H54 (cell line): ENCODE results near the gene IRX6.

ENCODE experiments used
- DNase-seq: peaks from one replicate; pipeline ENCODE4 v3.0.0; 2011; ENCODE audit warnings: low spot score, mixed read lengths; ENCODE audit not compliant: insufficient read length
- FAIRE-seq: peaks from 3 replicates; lab custom pipeline; 2011; peaks lifted over from hg19 to GRCh38; lab: Jason Lieb, UNC
- POLR2A ChIP-seq: IDR thresholded peaks from 2 replicates; pipeline ENCODE4 v1.6.1; 2011; ENCODE audit warnings: low read depth, mild to moderate bottlenecking, low read length

The IRX6 gene

GRCh38 chr16:55294129-55294528 lies 29.9 kb upstream of the IRX6 start:
- FAIRE-seq (no peak), DNase-seq (no peak)
- TF ChIP-seq POLR2A, result no peak

- DNase-seq, result no peak
- no peak for TF ChIP-seq POLR2A
- FAIRE-seq, result no peak
These were observed 29.1 kb upstream of the IRX6 start for GRCh38 chr16:55294931-55295342.

DNA sequence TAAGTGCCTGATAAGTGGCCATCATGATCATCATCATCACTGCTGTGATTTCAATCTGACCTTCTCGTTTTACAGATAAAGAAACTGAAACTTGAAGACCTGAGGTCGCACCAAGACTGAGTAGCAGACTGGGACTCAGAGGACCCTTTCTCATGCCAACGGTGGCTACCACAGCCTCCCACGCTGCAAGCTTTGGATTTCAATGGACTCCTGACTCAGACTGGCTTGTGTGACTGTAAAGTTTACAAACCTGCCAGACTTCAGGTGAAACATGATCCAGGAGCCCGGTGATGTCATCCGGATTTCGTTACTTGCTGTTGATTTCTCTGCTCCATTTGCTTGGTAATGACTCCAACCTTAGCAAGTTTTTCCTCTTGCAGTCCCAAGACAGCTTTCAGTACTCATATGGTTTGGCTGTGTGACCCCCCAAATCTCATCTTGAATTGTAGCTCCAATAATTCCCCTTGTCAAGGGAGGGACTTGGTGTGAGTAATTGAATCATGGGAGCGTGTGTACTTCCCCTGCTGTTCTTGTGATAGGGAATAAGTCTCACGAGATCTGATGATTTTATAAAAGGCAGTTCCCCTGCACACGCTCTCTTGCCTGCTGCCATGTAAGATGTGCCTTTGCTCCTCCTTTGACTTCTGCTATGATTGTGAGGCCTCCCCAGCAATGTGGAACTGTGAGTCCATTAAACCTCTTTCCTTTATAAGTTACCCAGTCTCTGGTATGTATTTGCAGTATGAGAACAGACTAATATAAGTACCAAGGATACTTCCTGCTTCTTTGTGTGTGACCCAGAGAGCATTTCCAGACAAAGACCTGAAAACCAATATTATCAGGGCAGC lies 26.7 kb upstream of the IRX6 start:
- DNase-seq (no peak), FAIRE-seq (no peak)
- no peak for TF ChIP-seq POLR2A

GRCh38 chr16:55297910-55298479 lies 26.0 kb upstream of the IRX6 start:
- DNase-seq, result no peak
- FAIRE-seq, result no peak
- TF ChIP-seq POLR2A, result no peak

DNA sequence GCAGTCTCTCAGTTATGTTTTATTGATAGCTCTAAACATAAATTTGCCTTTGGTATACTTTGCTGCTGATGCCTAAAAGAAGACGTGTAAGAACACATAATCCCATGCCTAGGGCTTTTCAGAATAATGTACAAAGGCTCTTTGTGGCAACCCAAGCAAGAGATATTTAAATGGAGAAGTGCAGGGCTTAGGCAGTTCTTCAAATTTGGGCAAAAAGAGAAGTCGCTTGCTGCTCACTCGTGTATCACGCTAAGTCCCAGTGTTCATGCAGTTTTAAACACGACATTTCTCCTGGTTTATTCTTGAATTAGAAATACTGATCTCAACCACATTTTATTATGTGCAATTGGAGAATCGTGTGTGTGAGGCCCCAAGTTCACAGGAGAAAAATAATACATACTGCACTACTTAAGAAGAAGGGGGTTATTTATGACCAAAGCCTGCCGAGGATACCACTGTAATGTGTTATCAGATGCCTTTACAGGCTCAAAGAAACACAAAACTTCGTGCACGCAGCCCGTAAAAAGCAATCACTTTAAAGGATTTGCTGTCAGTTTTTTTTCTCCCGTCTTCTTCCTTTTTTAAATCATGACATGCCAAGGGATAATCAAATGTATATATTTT lies 22.5 kb upstream of the IRX6 start:
- DNase-seq (no peak), FAIRE-seq (no peak)
- no peak for TF ChIP-seq POLR2A

DNA sequence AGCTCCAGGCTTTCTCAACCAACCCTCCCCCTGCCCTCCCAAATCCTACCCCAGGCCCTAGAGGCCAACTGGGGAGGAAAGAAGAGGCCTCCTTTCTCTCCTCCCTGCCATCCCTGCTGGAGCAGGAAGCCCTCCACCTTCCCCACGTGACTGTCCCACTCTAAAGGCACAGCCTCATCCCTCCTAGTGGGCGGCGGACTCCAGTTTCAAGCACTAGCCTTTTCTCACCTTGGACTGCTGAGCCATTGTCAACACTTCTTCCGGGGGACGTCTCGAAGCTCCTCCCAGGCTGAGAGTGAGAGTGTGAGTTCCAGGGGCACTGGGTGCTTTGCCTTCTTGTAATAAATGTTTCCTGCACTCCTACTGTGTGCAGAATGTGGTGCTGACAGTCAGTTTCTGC lies 21.4 kb upstream of the IRX6 start:
- FAIRE-seq (no peak), DNase-seq (no peak)
- no peak for TF ChIP-seq POLR2A

DNA sequence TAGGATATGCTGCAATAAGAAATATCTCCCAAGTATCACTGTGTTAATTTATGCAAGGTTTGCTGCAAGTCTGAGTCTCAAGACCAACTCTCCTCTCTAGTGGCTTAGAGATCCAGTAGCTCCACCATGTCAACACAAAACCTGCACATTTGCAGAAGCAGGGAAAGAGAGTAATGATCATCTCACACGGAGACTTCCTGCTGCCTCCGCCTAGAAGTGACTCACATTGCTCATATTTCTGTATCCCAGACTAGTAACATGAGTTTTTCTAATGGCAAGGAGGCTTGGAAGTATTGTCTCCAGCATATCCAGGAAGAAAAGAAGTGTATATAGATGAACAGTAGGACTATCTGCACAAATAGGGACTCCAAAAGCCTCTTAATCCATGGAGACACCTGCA lies 15.0 kb upstream of the IRX6 start:
- DNase-seq (no peak), FAIRE-seq (no peak)
- TF ChIP-seq POLR2A, result no peak

- FAIRE-seq (no peak), DNase-seq (no peak)
- no peak for TF ChIP-seq POLR2A
These were observed 1.7 kb upstream of the IRX6 start for GRCh38 chr16:55322327-55322726.

- DNase-seq (no peak), FAIRE-seq (no peak)
These were observed 479 bp downstream of the IRX6 start for GRCh38 chr16:55324285-55325079.

GRCh38 chr16:55325080-55325447 lies 1.1 kb downstream of the IRX6 start:
- no peak for TF ChIP-seq POLR2A
- FAIRE-seq (no peak), DNase-seq (no peak)

More at GRCh38 chr16:55324285-55325079, 479 bp downstream of the IRX6 start:
- no peak for TF ChIP-seq POLR2A

GRCh38 chr16:55325458-55326109 lies 1.6 kb downstream of the IRX6 start:
- FAIRE-seq, result no peak
- no peak for DNase-seq
- no peak for TF ChIP-seq POLR2A

GRCh38 chr16:55326261-55327092 lies 2.5 kb downstream of the IRX6 start:
- DNase-seq (no peak), FAIRE-seq (no peak)
- no peak for TF ChIP-seq POLR2A
